H1 (cell line): ENCODE results near the gene RSPO3. TPM values are rescaled to one million over a fixed set of nuclear protein-coding genes. Genes with fewer than 3 reads are reported as not detected.

Source experiments
- CTCF ChIA-PET: fragments of 300-600 bp; sonication (Branson Sonifier 250); formaldehyde crosslinking; loops from one replicate; lab custom pipeline; 2021; ENCODE audit not compliant: partially characterized antibody; lab: Charles Lee
- POLR2A ChIA-PET: fragments of 300-600 bp; sonication (Branson Sonifier 250); formaldehyde crosslinking; loops from one replicate; lab custom pipeline; 2021; ENCODE audit warnings: inconsistent platforms; ENCODE audit not compliant: partially characterized antibody; lab: Charles Lee
- DNase-seq, 2 experiments: peaks; one replicate each; pipeline versions ENCODE4 v3.0.0 to v3.0.0-alpha.2; 2010 to 2022; ENCODE audit warnings: low spot score in 2 of 2, low read depth in 1 of 2, mixed read lengths in 1 of 2
- FAIRE-seq: peaks from 2 replicates; lab custom pipeline; 2011; peaks lifted over from hg19 to GRCh38; lab: Jason Lieb, UNC
- H2AFZ ChIP-seq: 2 replicates; pipeline ENCODE4 v1.8.1; 2012; ENCODE audit warnings: low read length, inconsistent platforms
- H2AK5ac ChIP-seq: 2 replicates; pipeline ENCODE4 v1.6.1; 2013; ENCODE audit warnings: low read depth, low read length
- H2BK120ac ChIP-seq: replicated peaks from 2 replicates; pipeline ENCODE3; 2013; ENCODE audit warnings: low read depth, low read length, inconsistent platforms
- H2BK12ac ChIP-seq: 2 replicates; pipeline ENCODE4 v1.6.1; 2013; ENCODE audit warnings: low read depth, low read length
- H2BK15ac ChIP-seq: 2 replicates; pipeline ENCODE4 v1.6.1; 2013; ENCODE audit warnings: low read length
- H2BK20ac ChIP-seq: 2 replicates; pipeline ENCODE4 v1.6.1; 2013; ENCODE audit warnings: low read length
- H2BK5ac ChIP-seq: 2 replicates; pipeline ENCODE4 v1.6.1; 2013; ENCODE audit warnings: low read depth, low read length
- H3K14ac ChIP-seq: 2 replicates; pipeline ENCODE4 v1.6.1; 2013; ENCODE audit warnings: inconsistent platforms; ENCODE audit not compliant: insufficient read length
- H3K18ac ChIP-seq: 2 replicates; pipeline ENCODE4 v1.6.1; 2013; ENCODE audit warnings: low read length; ENCODE audit errors: extremely low read depth
- H3K23ac ChIP-seq: 2 replicates; pipeline ENCODE4 v1.6.1; 2013; ENCODE audit warnings: inconsistent platforms; ENCODE audit not compliant: insufficient read length
- H3K23me2 ChIP-seq: 2 replicates; pipeline ENCODE4 v1.6.1; 2013; ENCODE audit warnings: low read depth, low read length
- H3K27ac ChIP-seq: 2 replicates; pipeline ENCODE4 v1.6.1; 2011; ENCODE audit warnings: low read depth, low read length, inconsistent platforms
- H3K27me3 ChIP-seq, 4 experiments: replicated peaks in 1 of 4; 1 replicate in 1 of 4; 2 replicates in 3 of 4; pipeline versions ENCODE4 v1.6.1 to v1.8.1; 2011 to 2013; ENCODE audit warnings: low read length in 3 of 4, mild to moderate bottlenecking in 3 of 4, inconsistent platforms in 2 of 4, mixed read lengths in 2 of 4, moderate library complexity in 1 of 4; ENCODE audit not compliant: control insufficient read depth in 3 of 4, insufficient read depth in 3 of 4; ENCODE audit errors: extremely low read depth in 1 of 4
- H3K36me3 ChIP-seq, 4 experiments: 2 replicates each; pipeline versions ENCODE4 v1.6.1 to v1.8.1; 2011 to 2013; ENCODE audit warnings: mild to moderate bottlenecking in 4 of 4, low read length in 3 of 4, moderate library complexity in 2 of 4, control low read depth in 1 of 4, inconsistent platforms in 1 of 4; ENCODE audit not compliant: insufficient read depth in 4 of 4, control insufficient read depth in 2 of 4
- H3K4ac ChIP-seq: replicated peaks from 2 replicates; pipeline ENCODE3; 2013; ENCODE audit warnings: low read length, low read depth, mixed read lengths, inconsistent platforms; ENCODE audit not compliant: insufficient read length
- H3K4me1 ChIP-seq, 4 experiments: replicated peaks in 1 of 4; 1 replicate in 1 of 4; 2 replicates in 3 of 4; pipeline versions ENCODE4 v1.6.1 to v1.8.1; 2011 to 2013; ENCODE audit warnings: low read length in 3 of 4, inconsistent platforms in 2 of 4, mixed read lengths in 1 of 4; ENCODE audit not compliant: insufficient read depth in 4 of 4, control insufficient read depth in 3 of 4
- H3K4me2 ChIP-seq, 2 experiments: 2 replicates each; pipeline versions ENCODE4 v1.6.1 to v1.8.1; 2011 to 2013; ENCODE audit warnings: low read depth in 2 of 2, low read length in 2 of 2, control low read depth in 1 of 2, inconsistent platforms in 1 of 2, mild to moderate bottlenecking in 1 of 2; ENCODE audit not compliant: insufficient read depth in 1 of 2
- H3K4me3 ChIP-seq, 4 experiments: fragments of 200-600, 300-600 bp in 1 of 4; sonication (generic), shearing (Covaris generic), sonication (Bioruptor Twin) in 1 of 4; 2 replicates each; pipeline versions ENCODE4 v1.5.1 to v1.8.1; 2011 to 2016; ENCODE audit warnings: low read length in 4 of 4, low read depth in 3 of 4, control low read depth in 2 of 4, inconsistent platforms in 2 of 4, mild to moderate bottlenecking in 2 of 4, mixed read lengths in 1 of 4, moderate library complexity in 1 of 4; ENCODE audit not compliant: insufficient read depth in 2 of 4; ENCODE audit errors: extremely low read depth in 1 of 4
- H3K56ac ChIP-seq: replicated peaks from 2 replicates; pipeline ENCODE3; 2013; ENCODE audit warnings: low read depth, mild to moderate bottlenecking, mixed read lengths, low read length, inconsistent platforms; ENCODE audit not compliant: insufficient read length
- H3K79me1 ChIP-seq: 2 replicates; pipeline ENCODE4 v1.6.1; 2013; ENCODE audit warnings: low read depth, low read length, control low read depth
- H3K79me2 ChIP-seq, 2 experiments: 2 replicates each; pipeline versions ENCODE4 v1.6.1 to v1.8.1; 2012 to 2013; ENCODE audit warnings: low read length in 2 of 2, mild to moderate bottlenecking in 2 of 2, inconsistent platforms in 1 of 2; ENCODE audit not compliant: insufficient read depth in 2 of 2, control insufficient read depth in 1 of 2
- H3K9ac ChIP-seq, 4 experiments: replicated peaks in 1 of 4; 1 replicate in 1 of 4; 2 replicates in 3 of 4; pipeline versions ENCODE4 v1.6.1 to v1.8.1; 2011 to 2013; ENCODE audit warnings: low read depth in 3 of 4, low read length in 3 of 4, control low read depth in 2 of 4, mild to moderate bottlenecking in 2 of 4, moderate library complexity in 2 of 4, inconsistent platforms in 1 of 4; ENCODE audit errors: extremely low read depth in 1 of 4
- H3K9me3 ChIP-seq, 2 experiments: 2 replicates each; pipeline versions ENCODE4 v1.6.1 to v1.8.1; 2012 to 2013; ENCODE audit warnings: mild to moderate bottlenecking in 2 of 2, moderate library complexity in 2 of 2, control low read depth in 1 of 2, inconsistent platforms in 1 of 2, low read depth in 1 of 2, low read length in 1 of 2, mixed read lengths in 1 of 2; ENCODE audit not compliant: insufficient read depth in 2 of 2
- H4K20me1 ChIP-seq, 2 experiments: replicated peaks in 1 of 2; 2 replicates each; pipeline versions ENCODE3 to v1.8.1; 2011 to 2013; ENCODE audit warnings: inconsistent platforms in 2 of 2, low read length in 2 of 2, mild to moderate bottlenecking in 1 of 2; ENCODE audit not compliant: insufficient read depth in 2 of 2, control insufficient read depth in 1 of 2
- H4K5ac ChIP-seq: 2 replicates; pipeline ENCODE4 v1.6.1; 2013; ENCODE audit warnings: low read length, low read depth, mixed read lengths, inconsistent platforms; ENCODE audit not compliant: insufficient read length
- H4K8ac ChIP-seq: 2 replicates; pipeline ENCODE4 v1.8.0; 2013; ENCODE audit warnings: mild to moderate bottlenecking, moderate library complexity, low read length, inconsistent platforms; ENCODE audit not compliant: insufficient read depth; ENCODE audit errors: extremely low read depth
- H4K91ac ChIP-seq: replicated peaks from 2 replicates; pipeline ENCODE3; 2013; ENCODE audit warnings: low read length, mixed read lengths, inconsistent platforms; ENCODE audit not compliant: insufficient read length
- JUND ChIP-seq: IDR thresholded peaks from 2 replicates; pipeline ENCODE4 v1.6.1; 2011; ENCODE audit warnings: mild to moderate bottlenecking, improper control_type of control experiment, low read length
- WGBS, 2 experiments: shearing (Covaris generic) in 1 of 2; methylation state at CpG; one replicate each; pipeline versions ENCODE4 v1.1.6 to v1.1.7; 2013 to 2015; ENCODE audit warnings: low lambda C conversion rate in 2 of 2, mixed read lengths in 2 of 2, inconsistent platforms in 1 of 2, low coverage in 1 of 2, missing lambda C conversion rate in 1 of 2; ENCODE audit not compliant: insufficient replicate concordance in 2 of 2, insufficient coverage in 1 of 2, insufficient read length in 1 of 2; ENCODE audit errors: extremely low coverage in 1 of 2, missing lambda C conversion rate in 1 of 2; 5-methylcytosine and 5-hydroxymethylcytosine counted together
- polyA plus RNA-seq, 7 experiments: library from polyadenylated mRNA; depleted of rRNA in 3 of 7; stranded (reverse) in 5 of 7; unstranded in 2 of 7; fragments of >200 nt in 5 of 7; fragments of 200-250 nt in 2 of 7; gene quantifications; 1 replicate in 5 of 7; 2 replicates in 1 of 7; 4 replicates in 1 of 7; pipeline versions ENCODE4 v1.2.1 to v1.2.3, GENCODE V29; 2011 to 2013; ENCODE audit warnings: missing spikeins in 2 of 7, mixed read lengths in 2 of 7
- total RNA-seq: library from RNA; stranded (reverse); fragmentation: NEBNext Ultra II Directional; extraction: Animal tissue kit (Norgen Biotek cat#: 25700); gene quantifications from 2 replicates; pipeline ENCODE4 v1.2.1, GENCODE V29; 2021

RSPO3 gene
- total and polyA plus RNA-seq, 2 of the 8 experiments (the other 6 are each of a cell fraction or from before 2014, with no cell fraction given), result not detected

- H3K79me1 ChIP-seq, result no peaks in the 10 kb centered on the region
- no peak overlapping the region for H3K18ac ChIP-seq
- no peak overlapping the region for H4K91ac ChIP-seq
- POLR2A ChIA-PET, result no interaction called here
- H4K20me1 ChIP-seq, result no peaks in the 10 kb centered on the region
- H3K4ac ChIP-seq, result no peak overlapping the region
- no peak overlapping the region for H3K23ac ChIP-seq
- no peak overlapping the region for H2BK5ac ChIP-seq
- no peak overlapping the region for H2BK120ac ChIP-seq
- DNase-seq, result no peak
- no peak overlapping the region for H2AK5ac ChIP-seq
- H2BK20ac ChIP-seq, result 0 out of 2 replicates have a peak overlapping the region, but pooled peaks have one; percentile 26
- H4K5ac ChIP-seq, result no peak overlapping the region
- no peak overlapping the region for H3K14ac ChIP-seq
- H3K4me3 ChIP-seq, result no peak overlapping the region
- H3K9ac ChIP-seq, result no peak overlapping the region
- no peak overlapping the region for H3K4me2 ChIP-seq
- H3K79me2 ChIP-seq, result no peaks in the 10 kb centered on the region
- WGBS, 2 experiments, result 86% methylated on average over 5 of the region's 5 CpGs; no CpG with 5 or more reads in 1 of the 2 experiments
- no peak overlapping the region for H3K56ac ChIP-seq
- no peak overlapping the region for H2AFZ ChIP-seq
- no peak overlapping the region for H4K8ac ChIP-seq
- CTCF ChIA-PET, result interaction anchor here (0.8 to 1.9 kb wide), 4 partner anchors 12 to 17 kb away, joined by 3 to 8 read pairs (median 6); no protein-coding TSS in a partner anchor
- H2BK15ac ChIP-seq, result no peak overlapping the region; the same call in none of the 2 replicates
- no peak for TF ChIP-seq JUND
- H3K4me1 ChIP-seq, result no peaks in the 10 kb centered on the region; a peak in 1 of 7 replicates
- no peaks in the 10 kb centered on the region for H3K23me2 ChIP-seq
- H3K27ac ChIP-seq, result no peak overlapping the region
- FAIRE-seq, result no peak
- H3K9me3 ChIP-seq, result no peaks in the 10 kb centered on the region
- peaks cover 0 to 1% (median 0%) of the 10 kb centered on the region in 4 experiments; a peak in 1 of 7 replicates for H3K27me3 ChIP-seq
- H3K36me3 ChIP-seq, result no peaks in the 10 kb centered on the region
- no peak overlapping the region for H2BK12ac ChIP-seq
Observed at GRCh38 chr6:127173156-127173940, 54.9 kb downstream of the RSPO3 start.
